Posterior vena cava (tissue), 2 donors: ENCODE measurements around the gene TRIM29. TPM values are rescaled to one million over a fixed set of nuclear protein-coding genes. Genes with fewer than 3 reads are reported as not detected.
"Not testable (repeated sequence)": the region's sequence is repeated elsewhere in the genome, so short reads cannot be mapped to it uniquely, and the experiment has no call there.

Source experiments
- DNase-seq: peaks from one replicate; pipeline ENCODE4 v3.0.0-alpha.2; 2020; ENCODE audit warnings: low spot score
- intact Hi-C, 2 donors: fragments of 100-400 bp; cut with DNase I; formaldehyde crosslinking; loops; one replicate each; pipeline versions ENCODE4 v1.14.1 to v1.14.2; 2022 to 2023
- total RNA-seq, 2 donors: library from RNA; stranded (reverse); fragmentation: NEBNext Ultra II Directional; extraction: Animal tissue kit (Norgen Biotek cat#: 25700); gene quantifications; one replicate each; pipeline ENCODE4 v1.2.1, GENCODE V29; 2021
- donor health status: DM: yes; HTN: yes; CAD: no.
- donor health status: DM: yes; HTN: yes; CAD: no.

Gene TRIM29
- total RNA-seq, 2 donors from 2014 or later = 8.5 to 8.7 TPM

GRCh38 chr11:120144501-120144900, 6.6 kb upstream of the TRIM29 start:
- DNase-seq = no peak
- intact Hi-C loops = no loop called here

DNA sequence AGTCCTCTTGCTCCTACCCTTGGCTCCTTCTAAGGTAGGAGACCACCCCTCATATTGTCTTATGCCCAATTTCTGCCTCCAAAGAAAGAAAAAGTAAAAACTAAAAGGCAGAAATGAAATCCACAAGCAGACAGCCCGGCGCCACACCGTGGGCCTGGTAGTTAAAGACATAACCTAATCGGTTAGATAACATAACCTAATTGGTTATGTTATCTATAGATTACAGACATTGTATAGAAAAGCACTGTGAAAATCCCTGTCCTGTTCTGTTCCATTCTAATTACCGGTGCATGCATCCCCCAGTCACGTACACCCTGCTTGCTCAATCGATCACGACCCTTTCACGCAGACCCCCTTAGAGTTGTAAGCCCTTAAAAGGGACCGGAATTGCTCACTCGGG, 5.6 kb upstream of the TRIM29 start:
- intact Hi-C loops, DNase-seq: not testable (repeated sequence)

DNA sequence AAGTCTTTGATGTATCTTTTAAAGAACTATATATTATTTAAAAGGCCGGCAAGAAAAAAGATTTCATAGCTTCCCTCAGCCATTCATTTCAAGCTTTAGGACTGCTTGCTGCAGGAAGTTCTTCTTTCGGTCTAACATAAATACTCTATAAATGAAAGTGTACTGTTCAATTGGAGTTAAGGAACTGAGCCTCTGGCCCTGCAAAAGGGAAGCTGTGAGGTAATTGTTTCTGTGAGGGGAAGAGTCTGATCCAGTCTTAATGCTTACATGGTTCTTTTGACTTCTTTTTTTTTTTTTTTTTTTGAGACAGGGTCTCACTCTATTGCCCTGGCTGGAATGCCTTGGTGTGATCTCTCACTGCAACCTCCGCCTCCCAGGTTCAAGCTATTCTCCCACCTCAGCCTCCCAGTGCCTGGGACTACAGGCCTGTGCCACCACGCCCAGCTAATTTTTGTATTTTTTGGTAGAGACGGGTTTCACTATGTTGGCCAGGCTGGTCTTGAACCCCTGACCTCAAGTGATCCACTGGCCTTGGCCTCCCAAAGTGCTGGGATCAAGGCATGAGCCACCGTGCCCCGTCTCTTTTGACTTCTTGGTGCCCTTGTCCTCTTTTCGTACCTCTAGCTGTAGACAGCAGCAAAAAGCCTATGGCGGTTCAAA, 4.7 kb upstream of the TRIM29 start:
- intact Hi-C loops = no loop called here
- no peak for DNase-seq

DNA sequence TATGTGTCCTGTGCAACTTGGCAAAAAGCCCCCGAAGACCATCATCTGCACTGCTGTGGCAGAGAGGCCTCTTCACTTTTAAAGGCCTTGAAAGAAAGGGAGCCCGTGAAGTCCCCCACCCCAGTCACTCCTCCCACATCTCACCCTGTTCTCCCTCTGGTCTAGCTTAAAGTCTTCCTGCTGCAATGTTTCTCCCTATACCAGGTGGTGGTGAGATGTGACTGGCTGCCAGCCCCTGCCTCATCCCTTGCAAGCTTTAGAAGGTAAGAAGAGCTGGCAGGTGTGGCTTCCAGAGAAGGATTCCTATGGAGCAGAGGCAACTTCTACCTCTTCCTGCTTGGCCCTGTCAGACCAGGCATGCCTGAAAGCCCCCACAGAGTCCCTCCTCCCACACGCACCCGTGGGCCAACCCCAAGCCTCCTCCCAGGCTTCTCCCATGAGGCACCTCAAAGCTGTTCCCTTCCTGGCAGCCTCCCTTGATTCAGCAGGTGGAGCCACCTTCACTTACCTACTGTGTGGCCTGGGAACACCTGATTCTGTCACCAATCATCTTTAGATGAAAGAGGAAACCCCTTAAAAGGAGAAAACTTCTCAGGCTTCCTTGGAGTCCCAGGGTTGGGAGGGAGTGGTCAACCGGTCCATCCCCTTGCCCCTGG, 4.0 kb upstream of the TRIM29 start:
- intact Hi-C loops = no loop called here
- DNase-seq = no peak

DNA sequence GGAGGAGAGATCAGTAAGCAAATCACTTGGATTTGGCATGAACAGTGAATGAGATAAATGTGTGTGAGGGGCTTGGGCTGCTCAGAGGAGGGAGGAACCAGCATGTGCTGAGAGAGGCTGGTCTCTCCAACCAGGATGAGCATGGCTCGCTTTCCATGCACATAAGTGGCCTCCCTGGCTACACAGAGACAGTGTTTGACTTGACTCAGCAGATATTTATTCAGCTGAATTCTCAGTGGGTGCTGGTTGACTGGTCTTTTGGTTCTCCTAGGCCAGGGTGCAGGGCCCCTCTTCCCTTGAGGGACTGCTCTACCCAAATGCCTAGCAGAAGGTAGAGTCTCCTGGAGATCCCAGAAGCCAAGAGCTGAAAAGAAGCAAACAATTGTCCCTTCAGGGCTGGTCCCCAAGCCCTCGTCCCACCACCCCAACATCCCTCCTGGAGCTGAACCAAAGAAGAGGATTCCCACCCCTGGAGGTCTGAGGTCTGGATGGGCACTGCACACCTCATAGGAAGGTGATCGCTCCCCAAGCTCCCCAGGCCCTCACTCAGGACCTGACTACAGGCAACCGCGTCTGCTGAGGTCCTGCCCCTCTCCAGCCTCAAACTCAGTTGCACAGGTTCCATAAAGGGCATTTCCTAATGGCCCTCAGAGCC, 3.3 kb upstream of the TRIM29 start:
- intact Hi-C loops = no loop called here
- DNase-seq = no peak

DNA sequence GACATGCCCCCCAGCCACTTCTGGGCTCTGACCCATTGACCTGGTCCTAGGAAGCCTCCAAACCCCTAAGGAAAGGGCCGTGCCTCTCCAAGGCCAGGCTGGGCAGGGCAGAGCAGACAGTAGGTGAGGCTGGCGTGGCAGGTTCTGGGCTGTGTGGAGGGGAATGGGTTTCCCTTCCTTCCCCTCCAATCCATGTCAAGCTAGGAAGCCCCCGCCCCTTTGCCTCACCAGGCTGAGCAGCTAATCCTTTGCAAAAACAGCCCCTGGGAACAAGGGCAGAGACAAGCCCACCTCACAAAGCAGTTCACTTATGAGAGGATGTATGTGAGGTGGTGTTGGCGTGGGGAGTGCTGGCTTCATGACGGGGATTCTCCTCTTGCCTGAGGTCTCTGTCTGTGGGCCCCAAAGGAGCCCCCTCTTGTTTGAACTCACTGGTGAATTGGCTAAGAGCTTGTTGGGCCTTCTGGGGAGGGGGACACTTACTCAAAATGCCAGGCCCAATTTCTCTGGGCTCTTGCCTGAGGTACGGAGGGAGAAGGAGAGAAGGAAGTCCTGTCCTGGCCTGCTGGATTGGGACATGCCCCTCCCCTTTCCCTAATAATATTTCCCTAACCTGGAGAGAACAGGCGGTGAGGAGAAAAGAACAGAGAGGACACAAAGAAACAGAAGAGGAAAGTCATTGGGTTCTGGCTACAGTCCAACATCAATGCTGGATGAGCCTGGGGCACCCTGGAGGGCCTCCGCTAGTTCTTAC, 1.6 kb upstream of the TRIM29 start:
- intact Hi-C loops = no loop called here
- DNase-seq = peak; percentile 46

- intact Hi-C loops = no loop called here
- peak; percentile 74 for DNase-seq
These were observed 714 bp downstream of the TRIM29 start for GRCh38 chr11:120137187-120137610.

DNA sequence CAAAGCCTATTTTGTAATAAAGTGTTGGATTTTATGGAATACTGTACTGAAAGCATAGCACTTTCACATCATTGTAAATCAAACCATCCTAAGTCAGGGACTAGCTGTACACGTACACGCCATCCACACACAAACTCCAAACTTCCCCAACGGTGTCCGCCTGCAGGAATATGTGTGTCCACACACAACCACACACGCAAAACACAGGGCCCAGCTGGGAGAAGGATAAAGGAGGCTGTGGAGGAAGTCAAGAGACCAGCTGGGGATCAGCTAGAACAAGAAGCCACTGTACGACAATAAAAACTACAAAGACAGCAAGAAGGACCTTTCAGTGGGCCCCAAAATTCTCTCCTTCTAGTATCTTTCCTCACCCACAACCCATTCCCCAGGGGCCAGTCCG, 1.6 kb downstream of the TRIM29 start:
- intact Hi-C loops = no loop called here

DNA sequence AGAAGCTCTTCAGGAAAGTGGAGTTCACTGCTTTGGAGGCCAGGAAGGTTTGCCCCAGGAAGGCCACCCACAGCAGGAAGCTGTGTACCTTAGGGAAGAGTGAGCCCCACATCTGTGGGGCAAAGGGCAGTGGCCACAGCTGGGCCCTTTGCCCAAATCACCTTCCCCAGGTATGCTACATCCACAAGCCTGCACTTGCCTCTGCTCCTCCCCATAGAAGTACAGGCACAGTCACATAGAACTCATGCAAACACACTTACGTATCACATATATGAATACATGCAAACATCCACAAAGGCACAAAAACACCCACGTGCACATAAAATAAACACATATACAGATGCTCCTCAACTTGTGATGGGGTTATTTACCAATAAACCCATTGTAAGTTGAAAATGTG, 2.1 kb downstream of the TRIM29 start:
- intact Hi-C loops = no loop called here
- DNase-seq = no peak

More for the DNA sequence above, 1.6 kb downstream of the TRIM29 start:
- DNase-seq = no peak

GRCh38 chr11:120134931-120135228, 3.0 kb downstream of the TRIM29 start:
- no peak for DNase-seq
- intact Hi-C loops = no loop called here

GRCh38 chr11:120134106-120134930, 3.6 kb downstream of the TRIM29 start:
- peak; percentile 61 for DNase-seq
- intact Hi-C loops = no loop called here

- intact Hi-C loops = no loop called here
- no peak for DNase-seq
These were observed 4.5 kb downstream of the TRIM29 start for GRCh38 chr11:120133216-120134105.

GRCh38 chr11:120132645-120133185, 5.2 kb downstream of the TRIM29 start:
- intact Hi-C loops = no loop called here
- DNase-seq = no peak

DNA sequence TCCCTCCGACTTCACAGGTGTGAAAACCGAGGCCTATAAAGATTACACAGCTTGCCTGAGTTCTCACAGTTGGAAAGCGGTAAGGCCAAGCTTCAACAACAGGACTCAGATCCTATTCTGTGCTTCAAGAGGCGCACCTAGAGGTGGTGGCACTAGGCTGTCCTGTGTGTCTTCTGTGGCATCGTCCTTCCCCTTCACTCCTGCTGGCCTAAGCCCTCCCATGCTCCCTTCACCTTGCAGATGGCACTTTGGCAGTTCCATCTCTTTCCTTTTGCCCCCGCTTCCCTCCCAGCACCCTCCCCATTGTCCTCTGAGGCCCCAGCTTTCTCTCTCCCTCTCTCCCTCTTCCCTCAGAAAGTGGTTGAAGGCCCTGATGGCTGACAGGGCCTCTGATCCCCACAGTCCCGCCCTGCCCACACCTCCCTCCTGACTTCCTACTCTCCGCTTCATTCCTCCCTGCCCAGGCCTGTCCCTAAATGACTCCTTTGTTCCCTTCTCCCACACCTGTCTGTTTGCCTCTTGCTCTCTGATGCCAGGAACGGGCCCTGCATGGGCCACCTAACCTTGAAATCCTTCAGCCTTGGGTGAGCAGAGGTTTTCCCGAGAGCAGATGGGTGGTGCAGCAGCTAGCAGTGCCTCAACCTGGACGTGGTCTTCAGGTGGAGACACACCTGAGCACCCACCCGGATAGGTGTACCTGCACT, 5.8 kb downstream of the TRIM29 start:
- intact Hi-C loops = no loop called here
- peak; percentile 64 for DNase-seq

DNA sequence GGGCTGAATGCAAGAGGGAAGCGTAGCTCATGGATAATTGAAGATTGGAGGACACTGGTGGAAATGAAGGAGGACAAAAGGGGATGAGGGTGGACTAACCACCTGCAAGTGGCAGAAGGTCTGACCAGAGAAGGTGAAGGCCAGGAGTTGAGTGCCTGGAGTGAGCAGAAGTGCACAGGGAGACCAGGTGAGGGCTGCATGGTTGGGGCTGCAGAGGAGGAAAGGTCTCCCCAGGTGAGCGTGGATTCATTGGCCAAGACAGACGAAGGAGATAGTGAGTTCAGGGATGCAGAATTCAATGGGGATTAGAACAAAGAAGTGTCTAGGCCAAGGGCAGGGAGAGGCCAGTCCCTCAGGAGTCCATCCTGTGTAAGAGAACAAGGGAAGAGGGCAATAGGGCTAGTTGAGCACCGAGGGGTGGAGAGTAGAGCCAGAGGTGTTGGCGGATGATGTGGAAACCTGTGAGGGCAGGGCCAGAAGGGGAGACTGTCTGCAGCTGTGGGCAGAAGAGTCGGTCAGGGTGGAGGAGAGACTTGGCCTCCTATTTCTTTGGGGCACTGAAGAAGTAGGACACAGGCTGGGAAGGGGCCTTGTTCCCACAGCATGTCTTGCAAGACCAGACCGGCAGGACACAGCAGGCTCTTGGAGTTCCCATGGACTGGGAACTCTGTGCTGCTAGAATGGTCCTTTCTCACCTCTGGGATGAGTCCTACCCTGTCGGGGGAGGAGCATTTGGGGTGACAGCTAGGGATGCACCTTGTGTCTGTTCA, 6.7 kb downstream of the TRIM29 start:
- DNase-seq = peak; percentile 70
- intact Hi-C loops = no loop called here

- DNase-seq = peak; percentile 54
These were observed 7.5 kb downstream of the TRIM29 start for GRCh38 chr11:120130176-120130980.

More at GRCh38 chr11:120130176-120130980, 7.5 kb downstream of the TRIM29 start:
- intact Hi-C loops = no loop called here
